Choroid plexus epithelial cell (primary cell): ENCODE measurements around the gene ANKRD13A.

ENCODE experiments used
- DNase-seq: peaks from one replicate; pipeline ENCODE4 v3.0.0-alpha.2; 2010; ENCODE audit warnings: low read depth
- H3K4me3 ChIP-seq: 2 replicates; pipeline ENCODE4 v1.5.1; 2011; ENCODE audit warnings: low read depth, mild to moderate bottlenecking, control low read depth, low read length, moderate library complexity
- TF ChIP-seq, protein P1 (sequence below): conservative IDR thresholded peaks from 2 replicates; pipeline ENCODE4 v1.5.1; 2011; ENCODE audit warnings: low read depth, mild to moderate bottlenecking, control low read depth, inconsistent platforms, low read length, moderate library complexity

Gene ANKRD13A

DNA sequence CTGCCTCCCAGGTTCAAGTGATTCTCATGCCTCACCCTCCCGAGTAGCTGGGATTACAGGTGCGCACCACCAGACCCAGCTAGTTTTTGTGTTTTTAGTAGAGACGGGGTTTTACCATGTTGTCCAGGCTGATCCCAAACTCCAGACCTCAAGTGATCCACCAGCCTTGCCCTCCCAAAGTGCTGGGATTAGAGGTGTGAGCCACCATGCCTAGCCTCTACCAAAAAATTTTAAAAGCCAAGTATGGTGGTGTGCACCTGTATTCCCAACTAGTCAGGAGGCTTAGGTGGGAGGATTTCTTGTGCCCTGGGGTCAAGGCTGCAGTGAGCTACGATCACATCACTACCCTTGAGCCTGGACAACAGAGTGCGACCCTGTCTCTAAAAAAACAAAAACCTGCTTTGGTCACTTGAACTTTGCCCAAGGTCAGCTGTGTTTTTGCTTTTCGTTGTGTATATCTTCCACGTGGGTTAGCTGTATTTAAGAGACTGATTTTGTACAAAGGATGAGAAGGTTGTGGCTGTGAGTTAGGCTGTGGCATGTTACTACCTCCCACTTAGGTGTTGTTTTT, 36.4 kb downstream of the ANKRD13A start:
- H3K4me3 ChIP-seq = no peak overlapping the region
- TF ChIP-seq, protein P1, sequence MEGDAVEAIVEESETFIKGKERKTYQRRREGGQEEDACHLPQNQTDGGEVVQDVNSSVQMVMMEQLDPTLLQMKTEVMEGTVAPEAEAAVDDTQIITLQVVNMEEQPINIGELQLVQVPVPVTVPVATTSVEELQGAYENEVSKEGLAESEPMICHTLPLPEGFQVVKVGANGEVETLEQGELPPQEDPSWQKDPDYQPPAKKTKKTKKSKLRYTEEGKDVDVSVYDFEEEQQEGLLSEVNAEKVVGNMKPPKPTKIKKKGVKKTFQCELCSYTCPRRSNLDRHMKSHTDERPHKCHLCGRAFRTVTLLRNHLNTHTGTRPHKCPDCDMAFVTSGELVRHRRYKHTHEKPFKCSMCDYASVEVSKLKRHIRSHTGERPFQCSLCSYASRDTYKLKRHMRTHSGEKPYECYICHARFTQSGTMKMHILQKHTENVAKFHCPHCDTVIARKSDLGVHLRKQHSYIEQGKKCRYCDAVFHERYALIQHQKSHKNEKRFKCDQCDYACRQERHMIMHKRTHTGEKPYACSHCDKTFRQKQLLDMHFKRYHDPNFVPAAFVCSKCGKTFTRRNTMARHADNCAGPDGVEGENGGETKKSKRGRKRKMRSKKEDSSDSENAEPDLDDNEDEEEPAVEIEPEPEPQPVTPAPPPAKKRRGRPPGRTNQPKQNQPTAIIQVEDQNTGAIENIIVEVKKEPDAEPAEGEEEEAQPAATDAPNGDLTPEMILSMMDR = no peak
- DNase-seq = no peak

DNA sequence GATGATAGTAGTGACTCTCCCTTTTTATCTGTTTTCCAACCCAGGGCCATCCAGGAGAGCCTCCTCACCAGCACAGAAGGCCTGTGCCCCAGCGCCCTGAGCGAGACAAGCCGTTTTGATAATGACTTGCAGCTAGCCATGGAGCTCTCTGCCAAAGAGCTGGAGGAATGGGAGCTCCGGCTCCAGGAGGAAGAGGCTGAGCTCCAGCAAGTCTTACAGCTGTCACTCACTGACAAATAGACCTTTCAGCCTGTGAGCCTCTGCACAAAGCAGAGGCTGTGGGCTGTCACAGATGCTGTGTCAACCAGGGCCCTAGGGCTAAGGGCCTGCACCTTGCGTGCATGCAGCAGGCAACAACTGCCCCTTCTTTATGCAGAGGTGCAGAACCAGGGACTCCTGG, 38.1 kb downstream of the ANKRD13A start:
- DNase-seq = no peak
- TF ChIP-seq, protein P1 = no peak
- no peak overlapping the region for H3K4me3 ChIP-seq

DNA sequence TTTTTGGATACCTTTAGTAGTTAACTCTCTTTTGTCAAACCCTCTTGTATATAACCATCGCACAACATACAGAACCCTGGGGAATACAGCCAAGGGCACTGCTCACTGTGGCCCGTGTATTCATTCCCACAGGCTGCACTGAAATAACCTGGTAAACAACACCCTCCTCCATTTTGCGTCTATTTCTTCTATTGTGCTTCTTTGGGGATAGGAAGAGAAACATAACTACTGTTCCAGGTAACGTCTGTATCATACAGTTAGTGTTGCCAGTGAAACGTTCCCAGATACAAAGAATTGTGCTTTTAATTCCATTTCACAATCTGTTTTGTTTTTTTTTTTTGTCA, 39.5 kb downstream of the ANKRD13A start:
- TF ChIP-seq, protein P1 = no peak
- no peak for DNase-seq
- no peak overlapping the region for H3K4me3 ChIP-seq

DNA sequence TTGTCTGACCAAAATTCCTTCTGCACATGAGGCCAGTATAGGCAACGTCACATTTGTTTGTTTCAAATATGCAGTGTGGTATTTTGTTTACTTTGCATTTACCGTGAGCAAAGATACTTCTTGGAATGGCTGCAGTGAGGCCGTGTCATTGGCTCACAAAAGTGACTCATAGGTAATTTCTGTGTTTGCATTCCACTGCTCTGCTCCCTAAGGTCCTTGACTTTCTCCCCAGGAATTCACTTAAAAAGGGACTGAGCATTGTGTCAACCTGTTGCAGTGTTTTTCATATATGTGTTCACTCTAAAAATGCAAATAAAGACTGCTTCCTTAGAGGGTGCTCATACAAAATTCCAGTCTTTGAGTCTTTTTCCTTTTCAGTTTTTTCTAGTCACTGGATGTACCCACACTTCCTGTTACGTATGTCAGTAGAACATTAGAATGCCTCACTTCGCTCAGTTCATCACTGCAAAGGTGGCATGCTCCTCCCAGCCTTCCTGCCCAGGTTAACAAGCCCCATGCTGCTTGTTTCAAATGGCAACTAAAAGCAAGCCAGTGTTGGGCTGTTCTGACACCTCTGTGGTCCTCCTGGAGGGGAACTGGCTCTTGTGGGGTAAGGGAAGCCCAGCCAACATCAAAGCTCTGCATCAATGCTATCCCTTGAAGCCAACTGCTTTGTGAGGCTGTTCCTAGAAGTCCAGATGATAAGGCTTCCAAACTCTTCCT, 40.0 kb downstream of the ANKRD13A start:
- TF ChIP-seq, protein P1 = no peak
- DNase-seq = peak; percentile 94
- H3K4me3 ChIP-seq = no peak overlapping the region

DNA sequence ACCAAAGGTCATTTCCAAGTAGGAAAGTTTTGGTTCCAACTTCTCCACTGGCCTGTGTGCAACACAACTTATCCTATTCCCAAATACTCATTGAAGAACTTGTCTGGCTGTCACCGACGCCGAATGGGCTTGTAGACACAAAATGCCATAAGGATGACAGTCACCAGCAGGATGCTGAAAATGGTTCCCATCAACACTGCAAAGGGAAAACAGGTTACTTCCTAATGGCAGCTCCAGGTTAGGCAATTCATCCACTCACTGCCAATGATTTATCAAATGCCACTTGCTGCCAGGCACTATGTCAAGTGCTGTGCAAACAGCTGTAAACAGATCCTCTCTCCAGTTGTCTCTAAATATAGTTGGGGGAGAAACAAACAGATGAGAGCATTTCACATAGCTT, 43.0 kb downstream of the ANKRD13A start:
- no peak overlapping the region for H3K4me3 ChIP-seq
- no peak for DNase-seq
- TF ChIP-seq, protein P1 = no peak

DNA sequence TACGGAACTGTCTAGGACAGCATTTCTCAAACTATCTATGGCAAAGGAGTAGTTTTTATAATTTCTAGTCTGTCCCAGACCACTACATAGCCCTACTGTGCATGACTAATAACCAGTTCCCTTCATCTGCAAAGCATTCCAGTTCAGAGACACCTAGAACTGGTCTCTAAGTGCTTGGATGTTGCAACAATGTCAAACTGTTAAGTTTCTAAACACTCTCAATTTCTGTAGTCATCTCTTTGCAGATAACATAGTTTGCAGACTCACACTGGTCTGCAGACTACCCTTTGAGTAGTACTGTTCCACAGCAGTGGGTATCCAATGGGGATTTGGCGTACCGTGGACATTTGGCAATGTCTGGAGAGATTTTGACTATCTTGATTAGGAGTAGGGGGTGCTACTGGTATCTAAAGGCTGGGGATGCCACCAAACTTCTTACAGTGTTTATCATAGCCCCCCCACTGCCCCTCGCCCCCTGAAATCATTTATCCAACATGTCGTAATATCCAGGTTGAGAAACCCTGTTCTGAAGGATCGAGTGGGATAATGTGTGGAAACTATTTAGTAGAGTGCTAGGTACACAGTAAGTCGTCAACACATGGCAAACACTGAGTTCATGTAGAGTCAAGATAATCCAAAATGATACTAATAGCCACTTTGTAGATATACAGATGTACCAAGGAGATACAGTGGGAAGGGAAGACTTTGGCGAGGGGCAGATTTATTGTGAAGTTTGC, 47.4 kb downstream of the ANKRD13A start:
- no peak overlapping the region for H3K4me3 ChIP-seq
- peak; percentile 72 for DNase-seq
- TF ChIP-seq, protein P1 = no peak
